ENCODE results near the gene VCAN.

GRCh38 chr5:83567741-83568140 is 96.2 kb downstream of the VCAN start:
- TF ChIP-seq POLR2AphosphoS5 (IDR thresholded peaks at IDR 0.05), result no peak
- no peak for TF ChIP-seq POLR2A (IDR thresholded peaks at IDR 0.05)
- TF ChIP-seq, protein P1, sequence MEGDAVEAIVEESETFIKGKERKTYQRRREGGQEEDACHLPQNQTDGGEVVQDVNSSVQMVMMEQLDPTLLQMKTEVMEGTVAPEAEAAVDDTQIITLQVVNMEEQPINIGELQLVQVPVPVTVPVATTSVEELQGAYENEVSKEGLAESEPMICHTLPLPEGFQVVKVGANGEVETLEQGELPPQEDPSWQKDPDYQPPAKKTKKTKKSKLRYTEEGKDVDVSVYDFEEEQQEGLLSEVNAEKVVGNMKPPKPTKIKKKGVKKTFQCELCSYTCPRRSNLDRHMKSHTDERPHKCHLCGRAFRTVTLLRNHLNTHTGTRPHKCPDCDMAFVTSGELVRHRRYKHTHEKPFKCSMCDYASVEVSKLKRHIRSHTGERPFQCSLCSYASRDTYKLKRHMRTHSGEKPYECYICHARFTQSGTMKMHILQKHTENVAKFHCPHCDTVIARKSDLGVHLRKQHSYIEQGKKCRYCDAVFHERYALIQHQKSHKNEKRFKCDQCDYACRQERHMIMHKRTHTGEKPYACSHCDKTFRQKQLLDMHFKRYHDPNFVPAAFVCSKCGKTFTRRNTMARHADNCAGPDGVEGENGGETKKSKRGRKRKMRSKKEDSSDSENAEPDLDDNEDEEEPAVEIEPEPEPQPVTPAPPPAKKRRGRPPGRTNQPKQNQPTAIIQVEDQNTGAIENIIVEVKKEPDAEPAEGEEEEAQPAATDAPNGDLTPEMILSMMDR (IDR thresholded peaks at IDR 0.05), result no peak
